Thyroid gland (tissue), 4 donors: ENCODE results near the gene ARHGAP45. TPM values are rescaled to one million over a fixed set of nuclear protein-coding genes. Genes with fewer than 3 reads are reported as not detected.

ENCODE experiments used
- small RNA-seq: library from RNA; depleted of rRNA; stranded (forward); fragments of <200 nt; gene quantifications from one replicate; pipeline ENCODE3, GENCODE V24; 2016
- total RNA-seq, 4 donors: library from RNA; depleted of rRNA; stranded (reverse); fragments of >200 nt; gene quantifications; one replicate each; pipeline ENCODE4 v1.2.3, GENCODE V29; 2016

Gene ARHGAP45
- total RNA-seq, 4 donors from 2014 or later = 11.5 to 19.8 (median 14.4) TPM

Small RNA genes lying within 50 kb of the gene (small RNA-seq; reads per million reads assigned to genes)
- gene RNU6-2 = not detected

Other genes with a start within 250 kb of the ARHGAP45 start
- gene PLPPR3, start 245.2 kb upstream of the ARHGAP45 start, total RNA-seq = not detected
- not detected for gene AZU1, start 239.3 kb upstream of the ARHGAP45 start, total RNA-seq
- gene PRTN3, start 226.2 kb upstream of the ARHGAP45 start, total RNA-seq = not detected
- 1 to 10 TPM in 3 of 4 donors, not detected in 1; 1.9 to 2.1 (median 2.1) TPM for gene ELANE, start 214.9 kb upstream of the ARHGAP45 start, total RNA-seq
- 1,000 to 10,000 TPM in 1 of 4 donors, 100 to 1,000 TPM in 3; 339 to 1,037 (median 506) TPM for gene CFD, start 207.5 kb upstream of the ARHGAP45 start, total RNA-seq
- 10 to 100 TPM; 33.2 to 66.5 (median 54.3) TPM for gene MED16, start 174.0 kb upstream of the ARHGAP45 start, total RNA-seq
- gene RNU6-9, start 173.7 kb upstream of the ARHGAP45 start, total RNA-seq = not detected
- 10 to 100 TPM; 29.2 to 45.8 (median 34.9) TPM for gene R3HDM4, start 153.9 kb upstream of the ARHGAP45 start, total RNA-seq
- gene KISS1R, start 149.8 kb upstream of the ARHGAP45 start, total RNA-seq = not detected
- 1 to 10 TPM; 2.6 to 7.7 (median 3.9) TPM for gene ARID3A, start 141.1 kb upstream of the ARHGAP45 start, total RNA-seq
- 10 to 100 TPM; 15.2 to 73.5 (median 46.8) TPM for gene WDR18, start 82.8 kb upstream of the ARHGAP45 start, total RNA-seq
- under 1 TPM in 1 of 4 donors, not detected in 3; 0.22 TPM for gene GRIN3B, start 66.7 kb upstream of the ARHGAP45 start, total RNA-seq
- gene TMEM259, start 46.0 kb upstream of the ARHGAP45 start, total RNA-seq = 100 to 1,000 TPM; 162 to 238 (median 192) TPM
- not detected for gene RNU6-2, start 45.6 kb upstream of the ARHGAP45 start, total RNA-seq
- 10 to 100 TPM; 60.7 to 88.2 (median 82.2) TPM for gene CNN2, start 40.6 kb upstream of the ARHGAP45 start, total RNA-seq
- gene ABCA7, start 27.1 kb upstream of the ARHGAP45 start, total RNA-seq = 10 to 100 TPM; 15.5 to 58.7 (median 29.8) TPM
- gene POLR2E, start 28.2 kb downstream of the ARHGAP45 start, total RNA-seq = 100 to 1,000 TPM in 3 of 4 donors, 10 to 100 TPM in 1; 87.6 to 264 (median 163) TPM
- gene GPX4, start 36.8 kb downstream of the ARHGAP45 start, total RNA-seq = 100 to 1,000 TPM; 350 to 485 (median 414) TPM
- 10 to 100 TPM; 22.8 to 69.0 (median 25.5) TPM for gene SBNO2, start 107.1 kb downstream of the ARHGAP45 start, total RNA-seq
- 10 to 100 TPM; 60.2 to 83.4 (median 71.1) TPM for gene STK11, start 138.6 kb downstream of the ARHGAP45 start, total RNA-seq
- gene CBARP, start 170.8 kb downstream of the ARHGAP45 start, total RNA-seq = 1 to 10 TPM in 3 of 4 donors, under 1 TPM in 1; 0.73 to 3.2 (median 1.5) TPM
- 100 to 1,000 TPM in 1 of 4 donors, 10 to 100 TPM in 3; 39.2 to 182 (median 83.0) TPM for gene ATP5F1D, start 174.6 kb downstream of the ARHGAP45 start, total RNA-seq
- 10 to 100 TPM; 16.2 to 89.2 (median 17.9) TPM for gene MIDN, start 181.4 kb downstream of the ARHGAP45 start, total RNA-seq
- gene CIRBP, start 202.2 kb downstream of the ARHGAP45 start, total RNA-seq = 1,000 to 10,000 TPM in 2 of 4 donors, 100 to 1,000 TPM in 2; 679 to 1,194 (median 893) TPM
- gene FAM174C, start 208.4 kb downstream of the ARHGAP45 start, total RNA-seq = 100 to 1,000 TPM in 1 of 4 donors, 10 to 100 TPM in 3; 50.8 to 114 (median 64.6) TPM
- gene EFNA2, start 218.7 kb downstream of the ARHGAP45 start, total RNA-seq = not detected